ENCODE results near the gene SHISA9.

Gene SHISA9

DNA sequence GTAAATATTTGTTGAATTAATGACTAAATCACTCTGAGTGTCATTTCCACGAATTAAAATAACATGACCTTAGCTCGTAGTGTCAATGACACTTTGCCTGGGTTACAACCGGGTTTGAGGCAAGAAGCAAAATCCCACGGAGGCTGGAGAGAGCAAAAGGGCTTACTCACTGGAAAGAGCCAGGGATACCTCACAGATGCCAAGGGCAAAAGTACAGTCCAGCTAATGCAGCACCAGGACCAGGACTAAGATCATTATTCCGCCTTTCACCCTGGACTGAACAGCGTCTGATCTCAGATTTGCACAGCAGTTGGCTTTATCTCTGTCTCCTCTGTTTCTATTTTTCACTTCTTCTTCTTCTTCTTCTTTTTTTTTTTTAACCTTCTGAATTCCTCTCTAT, 175.5 kb downstream of the SHISA9 start:
- no peak for DNase-seq (ENCODE audit: low spot score)

DNA sequence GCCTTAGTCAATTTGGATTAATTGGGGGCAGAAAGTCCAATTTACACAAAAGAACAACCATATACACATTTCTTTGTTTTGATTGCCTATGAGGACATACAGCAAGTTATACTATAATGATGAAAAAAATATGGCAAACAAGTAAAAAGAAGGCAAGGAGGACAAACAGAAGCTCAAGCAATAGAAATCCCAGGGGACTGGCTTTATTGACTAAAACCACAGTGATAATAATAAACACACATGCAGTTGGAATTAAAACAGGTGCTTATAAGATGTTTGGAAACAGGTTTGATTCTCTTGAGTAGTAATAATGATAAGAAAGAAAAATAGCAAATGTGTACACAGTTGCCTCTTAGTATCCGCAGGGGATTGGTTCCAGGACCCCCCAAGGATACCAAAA, 176.4 kb downstream of the SHISA9 start:
- DNase-seq (ENCODE audit: low spot score), result no peak

GRCh38 chr16:13080531-13080930, 179.1 kb downstream of the SHISA9 start:
- DNase-seq (ENCODE audit: low spot score), result no peak

DNA sequence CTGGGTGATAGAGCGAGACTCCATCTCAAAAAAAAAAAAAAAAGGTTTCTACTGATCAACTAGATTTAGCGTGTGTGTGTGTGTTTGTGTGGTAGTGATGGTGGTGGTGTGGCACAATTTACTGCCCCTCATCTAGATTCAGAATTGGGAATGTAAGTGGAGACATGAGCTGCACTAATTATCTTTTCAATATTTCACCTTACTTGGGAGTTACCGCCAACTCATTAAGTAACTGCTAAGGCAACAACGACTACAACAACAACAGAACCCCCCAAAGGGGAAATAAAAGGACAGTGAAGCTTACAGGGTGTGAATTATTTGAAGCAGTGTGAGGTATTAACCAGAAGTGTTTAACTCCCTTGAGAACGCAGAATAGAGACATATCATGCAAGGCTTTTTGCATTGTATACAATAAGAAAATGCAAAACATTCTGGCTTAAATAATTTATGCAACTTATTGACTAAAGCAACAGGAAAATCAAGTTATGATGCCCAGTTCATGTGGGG, 180.5 kb downstream of the SHISA9 start:
- no peak for DNase-seq (ENCODE audit: low spot score)

DNA sequence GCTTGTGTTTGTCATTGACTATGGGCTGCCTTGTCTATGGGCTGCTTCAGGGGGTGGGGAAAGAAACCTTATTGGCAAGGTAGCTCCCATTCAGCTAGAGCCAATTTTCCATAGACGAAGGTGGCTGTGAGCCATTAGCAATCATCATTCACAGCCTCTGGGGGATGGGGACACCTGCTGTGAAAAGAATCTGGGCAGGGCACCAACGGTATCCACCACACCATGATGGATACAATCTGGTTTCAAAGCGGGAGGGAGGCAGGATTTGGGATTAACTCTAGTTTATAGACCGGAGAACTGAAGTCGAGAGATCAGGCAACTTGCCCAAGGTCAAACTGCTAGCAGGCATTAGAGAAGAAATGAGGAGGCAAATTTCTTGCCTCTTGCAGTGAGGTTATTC, 182.3 kb downstream of the SHISA9 start:
- no peak for DNase-seq (ENCODE audit: low spot score)

GRCh38 chr16:13084331-13084730, 182.9 kb downstream of the SHISA9 start:
- DNase-seq (ENCODE audit: low spot score), result no peak

GRCh38 chr16:13093661-13094060, 192.3 kb downstream of the SHISA9 start:
- no peak for DNase-seq (ENCODE audit: low spot score)

DNA sequence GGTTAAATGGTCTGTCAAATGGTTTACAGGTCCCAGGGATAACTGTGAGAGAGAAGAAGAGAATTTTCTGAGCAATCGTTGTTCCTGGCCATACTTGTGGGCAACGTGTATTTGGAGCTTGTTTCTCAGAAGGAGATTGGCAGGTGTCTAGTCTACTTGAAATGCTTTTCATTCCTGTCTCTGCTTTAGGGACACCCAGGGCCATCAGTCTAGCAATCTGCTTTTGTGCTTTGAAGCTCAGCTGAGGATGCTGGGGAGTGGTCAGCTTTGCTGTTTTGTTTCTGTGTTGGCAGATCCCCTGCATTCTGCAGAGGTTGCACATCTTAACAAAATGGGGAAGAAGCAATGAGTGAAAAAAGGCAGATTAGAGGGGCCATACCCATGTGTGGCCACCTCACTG, 193.7 kb downstream of the SHISA9 start:
- no peak for DNase-seq (ENCODE audit: low spot score)

GRCh38 chr16:13098536-13098935, 197.1 kb downstream of the SHISA9 start:
- DNase-seq (ENCODE audit: low spot score), result no peak

DNA sequence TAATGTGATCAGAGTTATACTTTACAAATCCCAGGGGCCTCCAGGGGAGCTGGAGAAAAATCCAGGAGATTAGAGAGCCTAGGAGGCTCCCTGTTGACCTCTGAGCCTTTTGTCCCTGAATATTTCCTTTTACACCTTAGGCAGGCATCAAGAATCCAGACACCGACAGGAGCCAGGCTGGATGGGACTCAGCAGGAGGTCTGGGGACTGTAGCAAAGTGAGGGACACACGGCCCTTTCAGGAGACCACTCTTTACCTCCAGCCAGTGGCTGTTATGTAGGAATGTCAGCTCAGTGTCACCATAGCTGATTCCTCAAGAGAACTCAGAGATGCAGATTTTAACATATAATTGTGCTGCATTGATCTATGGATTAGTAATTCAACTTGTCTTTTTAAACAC, 198.4 kb downstream of the SHISA9 start:
- no peak for DNase-seq (ENCODE audit: low spot score)

DNA sequence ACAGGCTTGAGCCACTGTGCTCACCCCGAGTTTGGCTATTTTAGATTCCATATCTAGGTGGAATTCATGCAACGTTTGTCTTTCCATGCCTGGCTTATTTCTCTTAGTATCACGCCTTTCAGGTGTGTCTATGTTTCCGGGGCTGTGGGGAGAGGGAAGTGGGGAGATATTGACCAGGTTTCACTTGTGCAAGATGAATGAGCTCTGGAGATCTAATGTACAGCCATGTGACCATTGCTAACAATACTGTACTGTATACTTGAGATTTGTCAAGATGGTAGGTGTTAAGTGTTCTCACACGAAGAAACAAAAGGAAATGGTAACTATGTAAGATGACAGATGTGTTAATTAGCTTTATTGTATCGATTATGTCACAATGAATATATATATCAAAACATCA, 199.6 kb downstream of the SHISA9 start:
- no peak for DNase-seq (ENCODE audit: low spot score)

- no peak for DNase-seq (ENCODE audit: low spot score)
Observed at GRCh38 chr16:13101828-13102227, 200.4 kb downstream of the SHISA9 start.

DNA sequence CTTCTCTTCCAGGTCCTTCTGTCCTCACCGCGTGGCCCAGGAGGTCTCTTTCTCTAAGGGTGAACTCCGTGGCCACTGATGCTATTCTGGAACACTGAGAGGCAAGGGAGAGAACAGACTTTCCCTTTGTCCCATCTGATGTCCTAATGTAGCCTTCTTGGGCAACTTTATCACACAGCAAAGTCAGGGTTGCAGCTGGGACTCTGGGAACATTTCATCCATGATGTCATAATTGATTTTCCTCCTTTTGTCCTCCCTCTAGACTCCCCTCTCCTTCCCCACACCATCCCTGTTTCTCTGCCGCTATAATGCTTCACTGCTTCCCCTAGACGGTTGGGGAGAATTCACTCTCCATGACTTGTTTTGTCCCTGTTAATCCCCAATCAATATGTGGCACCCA, 201.0 kb downstream of the SHISA9 start:
- DNase-seq (ENCODE audit: low spot score), result no peak

- no peak for DNase-seq (ENCODE audit: low spot score)
Observed at GRCh38 chr16:13103831-13104530, 202.6 kb downstream of the SHISA9 start.

GRCh38 chr16:13104772-13105171, 203.4 kb downstream of the SHISA9 start:
- no peak for DNase-seq (ENCODE audit: low spot score)

GRCh38 chr16:13105427-13105826, 204.0 kb downstream of the SHISA9 start:
- no peak for DNase-seq (ENCODE audit: low spot score)

- no peak for DNase-seq (ENCODE audit: low spot score)
Observed at GRCh38 chr16:13106464-13106863, 205.1 kb downstream of the SHISA9 start.

DNA sequence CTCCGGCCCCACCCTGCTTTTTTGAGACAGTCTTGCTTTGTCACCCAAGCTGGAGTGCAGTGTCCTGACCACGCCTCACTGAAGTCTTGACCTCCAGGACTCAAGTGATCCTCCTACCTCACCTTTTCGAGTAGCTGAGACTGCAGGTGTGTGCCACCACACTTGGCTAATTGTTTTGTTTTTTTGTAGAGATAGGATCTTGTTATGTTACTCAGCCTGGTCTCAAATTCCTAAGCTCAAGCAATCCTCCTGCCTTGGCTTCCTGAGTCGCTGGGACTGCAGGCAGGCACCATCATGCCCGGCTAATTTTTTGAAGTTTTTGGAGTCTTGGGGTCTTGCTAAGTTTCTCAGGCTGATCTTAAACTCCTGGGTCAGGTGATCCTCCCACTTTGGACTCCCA, 206.7 kb downstream of the SHISA9 start:
- no peak for DNase-seq (ENCODE audit: low spot score)

- DNase-seq (ENCODE audit: low spot score), result no peak
Observed at GRCh38 chr16:13109171-13109570, 207.8 kb downstream of the SHISA9 start.

GRCh38 chr16:13110124-13110796, 208.9 kb downstream of the SHISA9 start:
- peak; percentile 34 for DNase-seq (ENCODE audit: low spot score)

DNA sequence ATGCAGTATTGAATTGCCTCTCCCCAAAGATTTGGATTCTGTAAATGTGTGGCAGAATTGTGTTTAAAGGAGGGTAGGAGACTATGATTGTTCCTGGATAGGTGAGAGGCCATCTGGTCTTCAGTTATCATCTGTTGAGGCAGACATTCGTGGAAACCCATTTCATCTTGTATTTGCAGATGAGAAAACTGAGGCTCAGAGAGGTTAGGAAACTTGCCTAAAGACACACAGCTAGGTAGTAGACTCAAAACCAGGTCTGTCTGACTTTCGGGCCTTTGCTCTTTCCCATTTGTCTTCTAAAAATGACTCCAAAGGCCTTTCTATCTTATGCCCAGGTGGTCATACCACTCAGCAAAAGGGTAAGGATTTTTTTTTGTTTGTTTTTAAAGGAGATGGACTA, 210.3 kb downstream of the SHISA9 start:
- no peak for DNase-seq (ENCODE audit: low spot score)

GRCh38 chr16:13113741-13114140, 212.3 kb downstream of the SHISA9 start:
- DNase-seq (ENCODE audit: low spot score), result no peak

DNA sequence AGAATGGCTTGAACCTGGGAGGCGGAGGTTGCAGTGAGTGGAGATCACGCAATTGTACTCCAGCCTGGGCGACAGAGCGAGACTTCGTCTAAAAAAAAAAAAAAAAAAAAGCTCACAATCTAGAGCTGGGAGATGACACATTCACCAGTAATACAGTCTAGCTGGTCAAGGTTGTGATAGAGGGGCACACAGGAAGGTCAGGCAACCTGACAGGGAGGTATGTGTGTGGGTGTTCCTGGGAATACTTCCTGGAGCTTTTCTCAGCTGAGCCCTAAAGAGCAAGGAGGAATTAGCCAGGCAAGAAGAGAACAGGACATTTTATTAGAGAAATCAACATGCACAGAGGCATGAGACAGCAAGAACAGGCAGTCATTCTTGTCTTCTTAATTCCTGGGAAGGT, 216.7 kb downstream of the SHISA9 start:
- DNase-seq (ENCODE audit: low spot score), result no peak

DNA sequence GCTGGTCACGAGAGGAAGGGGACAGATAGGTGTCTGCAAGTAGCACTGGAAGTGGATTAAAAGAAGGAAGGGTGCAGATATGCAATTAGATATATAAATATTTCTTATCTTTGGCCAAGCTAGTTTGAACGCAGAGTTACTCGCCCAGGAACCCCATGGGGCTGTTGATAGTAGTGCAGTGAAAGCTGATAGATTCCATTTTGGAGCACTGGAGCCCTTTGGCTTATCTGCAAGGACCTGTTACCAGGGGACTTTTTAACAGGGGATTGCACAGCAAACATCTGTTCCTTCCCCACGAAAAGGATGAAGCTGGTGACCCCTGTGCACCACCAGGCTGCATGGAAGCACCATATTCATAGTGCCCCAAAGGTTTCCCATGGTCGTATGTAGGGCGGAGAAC, 218.7 kb downstream of the SHISA9 start:
- DNase-seq (ENCODE audit: low spot score), result no peak
